ENCODE results near the gene IGFBP5.

The IGFBP5 gene

DNA sequence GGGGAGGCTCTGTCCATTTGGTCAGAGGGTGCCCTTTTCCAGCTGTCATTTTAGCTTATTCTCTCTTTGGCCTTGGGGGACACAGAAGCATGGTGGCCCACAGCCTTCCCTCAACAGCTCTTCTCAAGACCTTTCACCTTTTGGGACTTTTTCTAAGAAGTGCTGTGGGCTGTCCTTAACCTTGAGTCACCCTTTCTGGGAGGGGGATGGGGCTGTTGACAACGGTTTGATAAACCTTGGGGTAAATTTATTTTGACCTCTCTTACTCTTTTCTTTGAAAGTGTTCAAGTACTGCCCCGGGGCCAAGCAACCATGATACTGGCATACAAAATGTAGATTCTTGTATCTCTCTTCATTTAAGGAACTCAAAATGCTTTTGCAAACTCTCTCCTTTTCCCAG is 13.7 kb downstream of the IGFBP5 start:
- Mint-ChIP-seq H3K27ac (no peak overlapping the region), H3K27me3 (peaks cover 43% of the 10 kb centered on the region)

DNA sequence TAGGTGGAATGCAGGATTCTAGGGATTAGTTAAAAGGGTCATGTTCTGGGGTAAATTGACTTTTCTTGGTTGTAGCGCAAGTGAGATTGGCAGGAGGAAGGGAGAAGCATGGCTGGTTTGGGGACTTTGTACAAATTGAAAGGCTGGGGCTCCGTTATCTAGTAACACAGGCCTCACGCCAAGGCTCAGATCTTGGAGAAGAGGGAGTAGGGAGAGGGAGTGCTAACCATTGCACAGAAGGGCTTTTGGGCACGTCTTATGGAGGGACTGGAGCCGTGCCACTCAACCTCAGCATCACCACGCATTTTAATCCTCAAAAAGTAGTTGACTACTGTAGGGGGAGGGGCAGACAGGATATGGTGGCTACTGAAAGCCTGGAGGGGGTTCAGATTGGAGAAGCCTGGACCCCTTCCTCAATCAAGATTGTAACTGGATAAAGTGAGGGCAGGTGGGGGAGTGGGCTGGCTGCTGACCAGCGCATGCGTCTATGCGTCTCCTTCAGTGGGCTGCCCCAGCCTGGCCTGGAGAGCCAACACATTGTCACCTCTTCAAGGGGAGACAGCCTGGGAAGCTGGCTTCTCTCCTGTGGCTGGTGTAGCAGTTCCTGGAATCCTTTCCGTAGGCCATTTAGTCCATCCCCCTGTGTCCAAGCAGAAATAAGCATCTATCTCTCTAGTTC is 14.3 kb downstream of the IGFBP5 start:
- H3K4me1 Mint-ChIP-seq = peaks cover 11% of the 10 kb centered on the region
- H3K27ac Mint-ChIP-seq = peak overlapping the region in 1 of 2 donors; percentile 27
- no peak for ATAC-seq
- no peak for DNase-seq
- H3K4me3 Mint-ChIP-seq = no peak overlapping the region
- H3K27me3 Mint-ChIP-seq = peaks cover 46% of the 10 kb centered on the region
- H3K9me3 Mint-ChIP-seq = no peaks in the 10 kb centered on the region

More for the DNA sequence above, 13.7 kb downstream of the IGFBP5 start:
- no peak for DNase-seq
- Mint-ChIP-seq H3K4me3 (no peak overlapping the region), H3K4me1 (peaks cover 11% of the 10 kb centered on the region), H3K9me3 (no peaks in the 10 kb centered on the region)
- no peak for ATAC-seq

DNA sequence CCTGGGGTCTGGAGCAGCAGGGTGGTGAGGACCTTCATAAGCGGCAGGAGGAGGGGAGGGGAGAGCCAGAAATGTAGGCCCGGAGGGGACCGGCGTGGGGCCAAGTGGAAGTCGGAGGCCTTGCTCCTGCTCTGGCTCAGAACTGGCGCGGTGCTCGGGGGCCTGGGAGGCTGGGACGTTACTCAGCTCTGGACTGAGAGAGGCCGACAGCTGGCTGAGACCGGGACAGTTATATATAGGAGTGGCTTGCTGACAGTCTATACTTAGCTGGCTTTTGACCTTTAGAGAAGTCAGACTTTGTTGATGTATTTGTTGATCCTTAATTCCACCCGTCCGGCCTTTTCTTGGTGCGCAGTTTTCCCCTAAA is 15.7 kb downstream of the IGFBP5 start:
- Mint-ChIP-seq H3K4me1 (peaks cover 11% of the 10 kb centered on the region), H3K9me3 (no peaks in the 10 kb centered on the region), H3K4me3 (no peak overlapping the region), H3K27ac (no peak overlapping the region), H3K27me3 (peaks cover 46% of the 10 kb centered on the region)
- DNase-seq (no peak), ATAC-seq (no peak)

DNA sequence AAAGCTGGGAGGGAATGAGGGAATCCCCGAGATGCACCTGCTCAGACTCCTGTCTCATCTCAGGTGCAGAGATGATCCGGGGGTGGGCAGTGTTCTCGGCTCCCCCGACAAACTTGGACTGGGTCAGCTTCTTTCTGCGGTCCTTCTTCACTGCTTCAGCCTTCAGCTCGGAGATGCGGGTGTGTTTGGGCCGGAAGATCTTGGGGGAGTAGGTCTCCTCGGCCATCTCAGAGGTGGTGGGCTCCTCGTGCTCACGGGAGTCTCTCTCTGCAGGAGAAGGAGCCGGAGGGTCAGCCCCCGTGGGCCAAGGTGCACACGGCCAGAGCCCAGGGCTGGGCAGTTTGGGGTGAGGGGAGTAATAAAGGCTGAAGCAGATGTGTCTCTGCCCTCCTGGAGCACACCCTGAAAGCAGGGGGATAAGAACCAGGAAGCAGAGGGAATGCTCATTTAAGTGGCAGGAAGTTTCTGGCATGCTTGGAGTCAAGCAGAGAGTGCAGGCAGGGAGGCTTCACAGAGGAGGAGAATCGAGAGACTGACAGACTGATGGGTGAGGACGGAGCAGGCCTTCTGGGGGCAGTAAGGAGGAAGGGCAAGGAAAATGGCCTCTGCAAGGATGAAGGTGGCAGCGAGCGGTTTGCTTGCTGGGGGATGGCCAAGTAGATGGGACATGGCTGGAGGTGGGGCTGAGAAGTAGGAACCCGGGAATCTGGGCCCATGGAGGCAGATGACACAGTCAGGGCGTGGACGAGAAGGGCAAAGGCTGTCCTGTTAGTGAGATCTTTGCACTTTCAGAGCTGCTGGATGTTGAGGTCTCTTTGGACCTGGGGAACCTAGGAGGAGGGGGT is 16.3 kb downstream of the IGFBP5 start:
- Mint-ChIP-seq H3K4me3 (no peak overlapping the region), H3K9me3 (no peaks in the 10 kb centered on the region), H3K4me1 (peaks cover 11% of the 10 kb centered on the region), H3K27me3 (peaks cover 41% of the 10 kb centered on the region), H3K27ac (peak overlapping the region in 1 of 2 donors; percentile 20)
- no peak for DNase-seq
- ATAC-seq = no peak

DNA sequence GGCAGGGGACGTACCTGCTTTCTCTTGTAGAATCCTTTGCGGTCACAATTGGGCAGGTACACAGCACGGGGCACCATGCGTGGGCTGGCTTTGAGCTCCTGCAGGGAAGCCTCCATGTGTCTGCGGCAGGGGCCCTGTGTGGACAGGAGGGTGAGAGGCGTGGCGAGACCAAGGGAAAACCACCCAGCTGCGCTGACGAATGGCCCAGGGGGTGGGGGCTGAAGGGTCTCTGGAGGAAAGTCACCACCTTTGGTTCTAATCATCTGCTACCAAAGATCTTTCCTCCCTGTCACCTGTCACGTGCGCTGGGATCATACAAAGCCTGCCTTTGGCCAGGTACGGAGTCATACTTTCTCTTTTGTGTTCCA is 17.3 kb downstream of the IGFBP5 start:
- DNase-seq = no peak
- no peak overlapping the region for H3K4me3 Mint-ChIP-seq
- H3K27ac Mint-ChIP-seq = no peak overlapping the region
- ATAC-seq = no peak
- peaks cover 32% of the 10 kb centered on the region for H3K27me3 Mint-ChIP-seq
- peaks cover 11% of the 10 kb centered on the region for H3K4me1 Mint-ChIP-seq
- no peaks in the 10 kb centered on the region for H3K9me3 Mint-ChIP-seq

DNA sequence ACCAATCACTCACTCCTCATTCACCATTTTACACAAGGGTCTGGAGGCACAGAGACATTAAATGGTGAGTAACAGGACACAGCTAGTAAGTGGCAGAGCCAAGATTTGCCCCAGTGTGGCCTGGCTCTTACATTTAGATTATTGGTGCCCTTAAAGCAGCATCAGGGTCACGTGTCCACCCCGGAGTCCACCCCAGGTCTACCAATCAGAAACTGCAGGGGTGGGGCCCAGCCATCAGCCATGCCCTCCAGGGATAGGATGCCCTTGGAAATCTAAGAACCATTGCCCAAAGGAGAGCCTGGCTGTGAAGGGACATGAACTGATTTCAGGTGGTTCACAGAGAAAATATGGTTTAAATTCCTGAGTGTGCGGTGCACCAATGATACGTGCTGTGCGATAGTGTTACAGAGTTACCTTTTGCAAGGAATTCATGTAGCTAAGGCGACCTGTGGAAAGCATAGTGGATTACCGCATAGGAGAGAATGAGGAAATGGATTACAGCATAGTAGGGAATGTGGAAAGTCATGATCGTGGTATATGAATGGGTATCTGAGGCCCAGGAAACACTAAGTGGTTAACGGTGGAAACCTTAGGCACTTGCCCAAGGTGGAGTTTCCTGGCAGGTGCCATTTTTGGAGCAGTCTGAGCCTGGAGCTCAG is 17.8 kb downstream of the IGFBP5 start:
- H3K9me3 Mint-ChIP-seq = no peaks in the 10 kb centered on the region
- ATAC-seq (no peak), DNase-seq (no peak)
- no peak overlapping the region for H3K4me3 Mint-ChIP-seq
- H3K27me3 Mint-ChIP-seq = peaks cover 30% of the 10 kb centered on the region
- H3K27ac Mint-ChIP-seq = no peak overlapping the region
- H3K4me1 Mint-ChIP-seq = peaks cover 11% of the 10 kb centered on the region

DNA sequence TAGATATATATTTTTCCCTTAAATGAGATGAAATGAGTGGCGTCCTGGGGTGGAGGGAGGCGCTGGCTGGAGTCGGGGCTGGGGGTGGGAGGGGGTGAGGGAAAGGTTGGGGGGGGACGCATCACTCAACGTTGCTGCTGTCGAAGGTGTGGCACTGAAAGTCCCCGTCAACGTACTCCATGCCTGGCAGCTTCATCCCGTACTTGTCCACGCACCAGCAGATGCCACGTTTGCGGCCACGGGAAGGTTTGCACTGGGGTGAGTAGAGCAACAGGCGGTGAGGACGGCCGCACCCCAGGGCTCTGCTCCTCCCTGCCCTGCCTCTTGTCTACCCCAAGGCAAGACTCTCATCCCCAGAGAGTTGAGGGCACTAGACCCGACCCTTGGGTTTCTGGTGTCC is 18.7 kb downstream of the IGFBP5 start:
- Mint-ChIP-seq H3K27me3 (peaks cover 23% of the 10 kb centered on the region), H3K27ac (no peak overlapping the region), H3K9me3 (no peaks in the 10 kb centered on the region), H3K4me1 (peaks cover 2% of the 10 kb centered on the region), H3K4me3 (no peak overlapping the region)
- DNase-seq (no peak), ATAC-seq (no peak)

DNA sequence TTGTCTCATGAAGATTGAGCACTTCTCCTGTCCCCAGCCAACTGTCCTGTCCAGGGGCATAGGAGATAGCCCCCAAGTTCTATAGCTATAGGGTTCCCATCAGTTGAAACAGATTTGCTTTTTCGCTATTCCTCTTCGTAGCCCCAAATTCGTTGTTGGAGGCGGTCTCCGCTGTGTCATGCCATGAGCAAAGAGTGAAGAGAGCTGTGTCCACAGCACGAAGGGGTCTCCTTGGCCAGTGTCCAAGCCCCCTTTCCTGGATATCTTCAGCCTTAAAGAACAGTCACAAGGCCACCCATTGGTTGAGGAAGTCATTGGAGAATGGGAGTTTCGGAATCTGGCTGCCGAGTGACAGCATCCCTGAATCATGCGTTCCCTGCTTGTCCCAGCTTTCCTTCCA is 21.0 kb downstream of the IGFBP5 start:
- no peak overlapping the region for H3K27ac Mint-ChIP-seq
- H3K27me3 Mint-ChIP-seq = peaks cover 38% of the 10 kb centered on the region
- no peaks in the 10 kb centered on the region for H3K4me1 Mint-ChIP-seq
- no peaks in the 10 kb centered on the region for H3K9me3 Mint-ChIP-seq
- DNase-seq = no peak
- ATAC-seq = no peak
- no peak overlapping the region for H3K4me3 Mint-ChIP-seq

DNA sequence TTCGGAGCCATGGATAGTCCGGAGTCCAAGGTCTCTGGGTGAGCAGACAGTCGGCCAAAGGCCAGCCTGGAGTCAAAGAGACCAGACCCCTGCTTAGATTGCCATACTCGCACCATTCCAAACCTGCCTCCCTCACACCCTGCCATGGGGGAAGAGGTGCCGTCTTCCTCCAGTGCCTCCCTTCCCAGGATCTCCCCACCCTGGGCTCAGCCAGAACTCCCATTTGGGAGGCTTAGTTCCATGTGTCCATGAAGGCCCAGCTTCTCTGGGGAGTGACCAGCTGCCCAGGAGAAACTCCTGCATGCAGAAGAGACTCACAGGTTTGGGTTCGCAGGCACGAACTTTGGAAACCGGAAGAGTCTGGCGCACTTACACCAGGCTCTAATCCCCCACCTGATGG is 21.7 kb downstream of the IGFBP5 start:
- Mint-ChIP-seq H3K4me1 (no peaks in the 10 kb centered on the region), H3K4me3 (no peak overlapping the region), H3K27ac (no peak overlapping the region), H3K9me3 (no peaks in the 10 kb centered on the region), H3K27me3 (peaks cover 41% of the 10 kb centered on the region)
- DNase-seq = no peak
- ATAC-seq = peak; percentile 3

DNA sequence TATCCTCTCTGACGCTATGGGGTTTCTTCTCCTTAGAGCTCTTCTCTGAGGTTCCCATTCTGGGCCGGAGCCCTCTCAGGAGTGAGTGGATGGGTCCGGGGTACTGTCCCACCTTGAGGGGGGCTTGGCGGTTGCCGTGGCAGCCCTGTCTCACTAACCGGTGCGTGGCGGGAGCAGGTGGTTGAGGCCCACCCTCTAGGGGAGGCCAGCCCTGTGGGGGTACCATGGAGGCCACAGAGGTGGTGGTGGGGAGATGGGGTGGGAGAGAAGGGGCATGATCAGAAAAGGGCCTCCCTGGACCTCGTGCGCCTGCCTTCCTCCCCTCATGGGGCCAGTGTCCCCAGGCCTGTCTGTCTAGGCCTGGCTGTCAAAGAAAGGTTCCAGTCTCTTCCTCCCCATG is 22.3 kb downstream of the IGFBP5 start:
- Mint-ChIP-seq H3K4me3 (no peak overlapping the region), H3K9me3 (no peaks in the 10 kb centered on the region), H3K27me3 (peaks cover 47% of the 10 kb centered on the region), H3K27ac (no peak overlapping the region), H3K4me1 (no peaks in the 10 kb centered on the region)
- ATAC-seq = peak; percentile 50
- no peak for DNase-seq

DNA sequence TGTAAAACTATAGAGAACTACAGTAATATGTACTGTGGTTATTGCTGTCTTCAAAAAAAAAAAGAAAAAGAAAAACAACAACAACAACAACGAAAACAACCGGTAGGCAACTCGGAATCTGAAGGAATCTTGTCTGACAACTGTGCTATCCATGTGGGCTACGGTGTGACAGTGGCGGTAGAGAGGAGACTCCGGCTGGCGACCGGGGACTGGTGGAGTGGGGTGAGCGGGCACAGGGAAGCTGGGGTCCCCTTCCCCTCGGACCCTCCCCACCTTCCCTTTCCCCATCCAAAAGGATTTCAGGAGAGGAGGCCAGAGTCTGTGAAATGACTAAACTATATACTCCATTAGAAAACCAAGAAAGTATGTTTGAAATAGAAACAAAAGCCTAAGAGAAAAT is 22.9 kb downstream of the IGFBP5 start:
- peaks cover 53% of the 10 kb centered on the region for H3K27me3 Mint-ChIP-seq
- DNase-seq (no peak), ATAC-seq (no peak)

DNA sequence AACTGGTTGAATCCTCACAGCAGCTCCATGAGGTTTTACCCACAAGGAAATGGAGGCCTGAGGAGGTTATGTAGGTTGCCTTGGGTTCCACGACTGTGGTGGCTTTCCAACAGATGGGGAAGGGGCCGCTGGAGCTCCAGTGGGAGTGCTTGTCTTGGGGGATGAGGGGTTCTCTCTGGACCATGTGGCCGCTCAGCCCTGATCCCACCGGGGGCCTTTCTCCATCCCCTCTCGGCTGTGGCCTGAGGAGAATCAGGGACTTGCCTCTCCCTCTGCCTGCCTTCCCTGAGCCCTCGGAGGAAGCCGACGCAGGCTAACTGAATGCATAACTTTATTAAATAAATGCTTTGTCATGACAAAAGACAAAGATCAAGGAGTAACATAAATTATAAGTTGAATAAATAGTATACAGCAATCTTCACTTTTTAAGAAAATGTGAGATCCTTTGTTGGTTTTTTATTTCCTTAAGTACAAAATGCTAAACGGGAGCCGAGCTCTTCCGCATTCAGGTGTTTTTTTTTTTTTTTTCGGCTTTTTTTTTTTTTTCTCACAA is 23.5 kb downstream of the IGFBP5 start:
- no peak overlapping the region for H3K27ac Mint-ChIP-seq
- H3K27me3 Mint-ChIP-seq = peaks cover 54% of the 10 kb centered on the region
- ATAC-seq (no peak), DNase-seq (no peak)
- H3K9me3 Mint-ChIP-seq = no peaks in the 10 kb centered on the region
- H3K4me1 Mint-ChIP-seq = no peaks in the 10 kb centered on the region
- H3K4me3 Mint-ChIP-seq = no peak overlapping the region

More for the DNA sequence above, 22.9 kb downstream of the IGFBP5 start:
- Mint-ChIP-seq H3K9me3 (no peaks in the 10 kb centered on the region), H3K4me3 (no peak overlapping the region), H3K4me1 (no peaks in the 10 kb centered on the region), H3K27ac (peak overlapping the region in 1 of 2 donors; percentile 54)

DNA sequence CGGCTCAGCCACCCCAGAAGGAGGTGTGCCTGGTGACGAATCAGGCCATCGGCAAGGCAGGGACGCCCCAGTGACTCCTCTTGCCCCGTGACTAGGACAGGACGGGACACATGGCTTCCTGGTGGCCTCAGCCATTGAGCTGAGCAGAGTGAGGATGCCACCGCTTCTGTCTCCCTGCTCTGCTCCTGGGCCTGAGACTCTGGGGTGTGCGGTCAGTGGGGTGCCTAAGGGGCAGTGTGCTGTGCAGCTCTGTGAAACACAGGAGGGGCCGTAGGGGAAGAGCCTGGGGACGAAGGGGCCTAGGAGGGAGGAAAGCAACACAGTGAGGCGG is 24.3 kb downstream of the IGFBP5 start:
- Mint-ChIP-seq H3K4me1 (peaks cover 6% of the 10 kb centered on the region), H3K27ac (peak overlapping the region; percentile 6 to 30), H3K9me3 (no peaks in the 10 kb centered on the region), H3K4me3 (no peak overlapping the region), H3K27me3 (peaks cover 48% of the 10 kb centered on the region)
- no peak for ATAC-seq
- DNase-seq = no peak

DNA sequence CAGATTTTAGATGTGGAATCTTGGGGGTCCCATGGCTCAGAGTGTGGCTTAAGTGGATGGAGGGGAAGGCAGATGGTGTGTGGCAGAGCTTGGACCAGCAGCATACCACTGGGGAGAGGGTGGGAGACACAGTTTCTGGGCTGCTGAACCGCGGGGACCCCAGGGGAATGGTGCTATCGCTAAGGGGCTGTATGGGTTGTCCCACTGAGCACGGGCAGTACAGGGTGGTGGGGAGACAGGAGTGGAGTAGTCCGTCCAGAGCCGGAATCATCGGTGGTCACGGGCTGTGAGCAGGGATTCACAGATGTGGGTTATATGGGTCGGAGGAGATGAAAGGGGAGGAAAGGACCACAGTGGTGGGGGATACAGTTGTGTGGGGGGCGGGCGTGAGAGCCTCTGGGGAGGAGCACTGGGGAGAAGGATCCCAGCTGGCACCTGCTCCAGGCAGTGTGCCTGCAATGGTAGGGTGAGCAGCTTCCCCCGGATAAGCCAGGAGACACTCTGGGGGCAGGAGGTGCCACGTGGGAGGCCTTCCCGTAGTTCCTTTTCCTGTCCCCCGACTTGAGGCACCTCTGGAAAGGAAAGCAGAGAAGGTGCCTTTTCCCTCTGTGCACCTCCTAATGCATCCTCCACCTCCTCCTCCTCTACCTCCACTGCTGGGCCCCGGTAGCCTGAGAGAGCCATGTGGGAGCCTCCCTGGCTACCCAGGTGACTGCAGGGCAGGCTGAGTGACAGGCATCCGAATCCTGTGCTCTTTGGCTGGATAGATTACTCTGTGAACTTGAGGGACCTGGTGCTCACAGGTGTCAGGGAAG is 24.9 kb downstream of the IGFBP5 start:
- Mint-ChIP-seq H3K27me3 (peaks cover 47% of the 10 kb centered on the region), H3K27ac (no peak overlapping the region), H3K9me3 (no peaks in the 10 kb centered on the region), H3K4me1 (peaks cover 6% of the 10 kb centered on the region), H3K4me3 (no peak overlapping the region)
- DNase-seq (no peak), ATAC-seq (no peak)

DNA sequence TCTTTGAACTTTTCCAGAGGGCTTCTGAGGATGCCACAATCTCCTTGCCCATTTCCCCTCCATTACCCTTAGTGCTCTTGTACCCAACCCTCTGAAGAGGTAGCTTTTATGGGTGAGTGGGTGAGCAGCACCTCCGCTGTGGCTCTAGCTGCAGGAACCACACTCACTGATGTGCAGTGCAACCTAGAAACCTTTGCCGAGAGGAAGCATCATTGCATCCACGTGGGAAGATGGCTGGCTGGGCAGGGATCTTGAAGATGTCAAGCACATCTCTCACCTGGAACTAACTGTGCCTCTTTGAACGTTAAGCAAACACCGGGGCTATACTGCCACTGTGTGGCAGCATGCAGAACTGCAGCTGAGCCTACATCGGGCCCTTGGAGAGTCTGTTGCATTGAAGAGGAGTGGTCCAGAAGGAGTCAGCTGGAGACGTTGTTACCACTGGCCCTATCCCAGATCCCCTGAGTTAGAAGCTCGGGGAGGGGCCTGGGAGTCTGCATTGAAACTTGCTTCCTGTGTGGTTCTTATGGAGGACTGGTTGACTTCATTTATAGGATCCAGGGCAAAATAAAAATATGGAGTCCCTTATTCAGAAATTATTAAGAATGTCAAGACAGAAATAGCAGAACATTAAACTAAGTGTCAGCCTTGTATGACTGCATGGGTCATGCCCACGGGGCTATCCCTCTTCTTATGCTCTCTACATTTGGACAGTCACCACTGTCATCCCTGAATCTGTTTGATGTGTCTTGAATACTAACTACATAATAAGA is 28.7 kb downstream of the IGFBP5 start:
- peaks cover 10% of the 10 kb centered on the region for H3K4me1 Mint-ChIP-seq
- peak; percentile 68 to 71 for DNase-seq
- no peaks in the 10 kb centered on the region for H3K9me3 Mint-ChIP-seq
- ATAC-seq = peak; percentile 75
- no peak overlapping the region for H3K27ac Mint-ChIP-seq
- peaks cover 37% of the 10 kb centered on the region for H3K27me3 Mint-ChIP-seq
- H3K4me3 Mint-ChIP-seq = no peak overlapping the region
